Fibroblast of pulmonary artery (primary cell): ENCODE measurements around the gene CALML5.

Experiments used
- DNase-seq: peaks from one replicate; pipeline ENCODE4 v3.0.0-alpha.2; 2010; ENCODE audit warnings: low read depth
- H3K4me3 ChIP-seq: replicated peaks from 2 replicates; pipeline ENCODE4 v1.5.1; 2011; ENCODE audit warnings: low read depth, mild to moderate bottlenecking, control low read depth, low read length, moderate library complexity
- TF ChIP-seq, protein P1 (sequence below): IDR thresholded peaks from 2 replicates; pipeline ENCODE4 v1.5.1; 2011; ENCODE audit warnings: mild to moderate bottlenecking, control low read depth, low read length, inconsistent platforms; ENCODE audit errors: missing control alignments

Gene CALML5

GRCh38 chr10:5449823-5450222, 49.5 kb downstream of the CALML5 start:
- TF ChIP-seq, protein P1, sequence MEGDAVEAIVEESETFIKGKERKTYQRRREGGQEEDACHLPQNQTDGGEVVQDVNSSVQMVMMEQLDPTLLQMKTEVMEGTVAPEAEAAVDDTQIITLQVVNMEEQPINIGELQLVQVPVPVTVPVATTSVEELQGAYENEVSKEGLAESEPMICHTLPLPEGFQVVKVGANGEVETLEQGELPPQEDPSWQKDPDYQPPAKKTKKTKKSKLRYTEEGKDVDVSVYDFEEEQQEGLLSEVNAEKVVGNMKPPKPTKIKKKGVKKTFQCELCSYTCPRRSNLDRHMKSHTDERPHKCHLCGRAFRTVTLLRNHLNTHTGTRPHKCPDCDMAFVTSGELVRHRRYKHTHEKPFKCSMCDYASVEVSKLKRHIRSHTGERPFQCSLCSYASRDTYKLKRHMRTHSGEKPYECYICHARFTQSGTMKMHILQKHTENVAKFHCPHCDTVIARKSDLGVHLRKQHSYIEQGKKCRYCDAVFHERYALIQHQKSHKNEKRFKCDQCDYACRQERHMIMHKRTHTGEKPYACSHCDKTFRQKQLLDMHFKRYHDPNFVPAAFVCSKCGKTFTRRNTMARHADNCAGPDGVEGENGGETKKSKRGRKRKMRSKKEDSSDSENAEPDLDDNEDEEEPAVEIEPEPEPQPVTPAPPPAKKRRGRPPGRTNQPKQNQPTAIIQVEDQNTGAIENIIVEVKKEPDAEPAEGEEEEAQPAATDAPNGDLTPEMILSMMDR: peak; percentile 25
- H3K4me3 ChIP-seq: peak overlapping the region; percentile 39
- peak; percentile 90 for DNase-seq

GRCh38 chr10:5449227-5449626, 50.1 kb downstream of the CALML5 start:
- TF ChIP-seq, protein P1: no peak
- DNase-seq: no peak
- peak overlapping the region; percentile 39 for H3K4me3 ChIP-seq
